Suprapubic skin (tissue), 4 donors: Measurements from ENCODE around the gene PCBP2.

Experiments used
- EP300 ChIP-seq: sonication (generic); formaldehyde crosslinking; IDR thresholded peaks from one replicate; pipeline ENCODE4 v1.6.1; 2017; ENCODE audit warnings: antibody characterized with exemption
- POLR2AphosphoS5 ChIP-seq, 3 donors: sonication (generic); formaldehyde crosslinking; IDR thresholded peaks; one replicate each; pipeline ENCODE4 v1.6.1; 2017; ENCODE audit warnings: antibody characterized with exemption in 3 of 3
- TF ChIP-seq, protein P1 (sequence below), 2 donors: fragments of 200-600 bp in 1 of 2; fragments of 450-650 bp in 1 of 2; sonication (generic) in 1 of 2; IDR thresholded peaks; one replicate each; pipeline ENCODE4 v1.5.1; 2016 to 2019; ENCODE audit warnings: antibody characterized with exemption in 2 of 2, mild to moderate bottlenecking in 1 of 2, moderate library complexity in 1 of 2

DNA sequence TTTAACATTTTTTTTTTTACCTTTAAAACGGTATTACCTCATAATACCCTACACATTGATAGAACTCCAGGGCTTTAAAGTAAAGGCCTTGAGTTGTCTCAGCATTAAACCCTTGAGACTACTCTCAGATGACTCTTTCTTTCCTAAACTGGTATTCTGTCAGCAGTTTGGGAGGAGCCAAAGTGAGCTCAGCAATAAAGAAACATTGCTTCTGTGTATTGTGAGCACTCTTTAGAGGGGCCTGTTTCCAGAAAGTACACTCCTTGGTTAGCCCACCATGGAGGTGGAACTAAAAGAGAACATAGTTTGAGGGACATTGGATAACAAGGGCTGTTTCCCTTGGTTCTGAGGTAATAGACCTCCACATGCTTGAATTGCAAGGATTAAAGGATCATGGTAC is 27.0 kb downstream of the PCBP2 start:
- TF ChIP-seq EP300, result no peak
- TF ChIP-seq, protein P1, sequence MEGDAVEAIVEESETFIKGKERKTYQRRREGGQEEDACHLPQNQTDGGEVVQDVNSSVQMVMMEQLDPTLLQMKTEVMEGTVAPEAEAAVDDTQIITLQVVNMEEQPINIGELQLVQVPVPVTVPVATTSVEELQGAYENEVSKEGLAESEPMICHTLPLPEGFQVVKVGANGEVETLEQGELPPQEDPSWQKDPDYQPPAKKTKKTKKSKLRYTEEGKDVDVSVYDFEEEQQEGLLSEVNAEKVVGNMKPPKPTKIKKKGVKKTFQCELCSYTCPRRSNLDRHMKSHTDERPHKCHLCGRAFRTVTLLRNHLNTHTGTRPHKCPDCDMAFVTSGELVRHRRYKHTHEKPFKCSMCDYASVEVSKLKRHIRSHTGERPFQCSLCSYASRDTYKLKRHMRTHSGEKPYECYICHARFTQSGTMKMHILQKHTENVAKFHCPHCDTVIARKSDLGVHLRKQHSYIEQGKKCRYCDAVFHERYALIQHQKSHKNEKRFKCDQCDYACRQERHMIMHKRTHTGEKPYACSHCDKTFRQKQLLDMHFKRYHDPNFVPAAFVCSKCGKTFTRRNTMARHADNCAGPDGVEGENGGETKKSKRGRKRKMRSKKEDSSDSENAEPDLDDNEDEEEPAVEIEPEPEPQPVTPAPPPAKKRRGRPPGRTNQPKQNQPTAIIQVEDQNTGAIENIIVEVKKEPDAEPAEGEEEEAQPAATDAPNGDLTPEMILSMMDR (IDR thresholded peaks at IDR 0.05), result no peak
- TF ChIP-seq POLR2AphosphoS5 (IDR thresholded peaks at IDR 0.05), result no peak
